SU-DHL-6 (cell line): ENCODE measurements around the gene HCRT.

Experiments used
- H2AFZ ChIP-seq: fragments of 200-600 bp; sonication (generic); 2 replicates; pipeline ENCODE4 v1.6.1; 2014; ENCODE audit warnings: low read depth, mild to moderate bottlenecking, moderate library complexity, mixed read lengths, antibody characterized with exemption, low read length; ENCODE audit not compliant: severe bottlenecking
- H3F3A ChIP-seq: fragments of 200-600 bp; shearing (Covaris generic); 2 replicates; pipeline ENCODE4 v1.6.0; 2016; ENCODE audit warnings: antibody characterized with exemption, mild to moderate bottlenecking; ENCODE audit not compliant: insufficient read depth
- H3K27ac ChIP-seq: fragments of 200-600 bp; sonication (generic); 2 replicates; pipeline ENCODE4 v1.5.1; 2016; ENCODE audit warnings: low read depth, mild to moderate bottlenecking, low read length, moderate library complexity, mixed read lengths
- H3K27me3 ChIP-seq: fragments of 200-600 bp; sonication (generic), shearing (Covaris generic); 2 replicates; pipeline ENCODE4 v1.6.0; 2014; ENCODE audit warnings: mild to moderate bottlenecking, low read length
- H3K36me3 ChIP-seq: fragments of 200-600 bp; sonication (generic); 2 replicates; pipeline ENCODE4 v1.6.1; 2014; ENCODE audit warnings: mild to moderate bottlenecking, low read length, mixed read lengths
- H3K4me2 ChIP-seq: fragments of 300-600, 200-600 bp; shearing (Covaris generic), sonication (generic); 2 replicates; pipeline ENCODE4 v1.6.0; 2014; ENCODE audit warnings: low read length, low read depth, mild to moderate bottlenecking; ENCODE audit not compliant: poor library complexity, severe bottlenecking
- H3K4me3 ChIP-seq: fragments of 200-600 bp; sonication (generic); 2 replicates; pipeline ENCODE4 v1.5.1; 2014; ENCODE audit warnings: antibody characterized with exemption, low read length, mild to moderate bottlenecking, mixed read lengths; ENCODE audit not compliant: insufficient read depth, poor library complexity, severe bottlenecking
- H3K79me2 ChIP-seq: fragments of 200-600 bp; sonication (generic); 2 replicates; pipeline ENCODE4 v1.6.1; 2014; ENCODE audit warnings: mild to moderate bottlenecking, low read length, moderate library complexity; ENCODE audit not compliant: insufficient read depth
- H3K9ac ChIP-seq: fragments of 200-600 bp; sonication (generic); 2 replicates; pipeline ENCODE4 v1.7.0; 2014; ENCODE audit warnings: mild to moderate bottlenecking, low read length
- H3K9me2 ChIP-seq: fragments of 200-600 bp; sonication (generic); replicated peaks from 2 replicates; pipeline ENCODE4 v1.6.1; 2014; ENCODE audit warnings: low read length; ENCODE audit not compliant: insufficient read depth
- H3K9me3 ChIP-seq: fragments of 200-600 bp; sonication (generic); 2 replicates; pipeline ENCODE4 v1.6.1; 2014; ENCODE audit warnings: low read length, mixed read lengths; ENCODE audit not compliant: insufficient read depth
- H4K20me1 ChIP-seq: fragments of 200-600 bp; sonication (generic); 2 replicates; pipeline ENCODE4 v1.6.1; 2014; ENCODE audit warnings: low read depth, mild to moderate bottlenecking, antibody characterized with exemption, low read length, moderate library complexity, mixed read lengths
- CTCF ChIP-seq: fragments of 200-600 bp; sonication (generic); IDR thresholded peaks from one replicate; pipeline ENCODE4 v1.5.1; 2017; ENCODE audit warnings: antibody characterized with exemption, mild to moderate bottlenecking, low read length, moderate library complexity; ENCODE audit not compliant: insufficient read depth, poor library complexity, severe bottlenecking
- EZH2phosphoT487 ChIP-seq: fragments of 200-600 bp; sonication (generic), shearing (Covaris generic); conservative IDR thresholded peaks from 2 replicates; pipeline ENCODE4 v1.6.1; 2018; ENCODE audit warnings: mild to moderate bottlenecking, antibody characterized with exemption, low read length, moderate library complexity, mixed read lengths

Gene HCRT

GRCh38 chr17:42163696-42164407, 21.4 kb downstream of the HCRT start:
- TF ChIP-seq CTCF (no peak), EZH2phosphoT487 (no peak)
- H3K9ac ChIP-seq, result no peak overlapping the region
- no peaks in the 10 kb centered on the region for H3K9me2 ChIP-seq
- no peak overlapping the region for H3K27ac ChIP-seq
- H3K27me3 ChIP-seq, result no peaks in the 10 kb centered on the region
- no peak overlapping the region for H2AFZ ChIP-seq
- H3K4me2 ChIP-seq, result no peak overlapping the region
- no peaks in the 10 kb centered on the region for H4K20me1 ChIP-seq
- H3K79me2 ChIP-seq, result no peaks in the 10 kb centered on the region
- H3F3A ChIP-seq, result no peaks in the 10 kb centered on the region
- no peak overlapping the region for H3K4me3 ChIP-seq
- H3K36me3 ChIP-seq, result no peaks in the 10 kb centered on the region
- H3K9me3 ChIP-seq, result no peaks in the 10 kb centered on the region

GRCh38 chr17:42163113-42163512, 22.1 kb downstream of the HCRT start:
- no peaks in the 10 kb centered on the region for H4K20me1 ChIP-seq
- TF ChIP-seq CTCF (peak; percentile 64), EZH2phosphoT487 (no peak)
- no peaks in the 10 kb centered on the region for H3K9me2 ChIP-seq
- no peak overlapping the region for H3K27ac ChIP-seq
- H3K27me3 ChIP-seq, result no peaks in the 10 kb centered on the region
- no peaks in the 10 kb centered on the region for H3K9me3 ChIP-seq
- no peaks in the 10 kb centered on the region for H3F3A ChIP-seq
- H3K4me2 ChIP-seq, result no peak overlapping the region
- H2AFZ ChIP-seq, result no peak overlapping the region
- no peaks in the 10 kb centered on the region for H3K36me3 ChIP-seq
- no peaks in the 10 kb centered on the region for H3K79me2 ChIP-seq
- H3K4me3 ChIP-seq, result no peak overlapping the region
- H3K9ac ChIP-seq, result no peak overlapping the region

DNA sequence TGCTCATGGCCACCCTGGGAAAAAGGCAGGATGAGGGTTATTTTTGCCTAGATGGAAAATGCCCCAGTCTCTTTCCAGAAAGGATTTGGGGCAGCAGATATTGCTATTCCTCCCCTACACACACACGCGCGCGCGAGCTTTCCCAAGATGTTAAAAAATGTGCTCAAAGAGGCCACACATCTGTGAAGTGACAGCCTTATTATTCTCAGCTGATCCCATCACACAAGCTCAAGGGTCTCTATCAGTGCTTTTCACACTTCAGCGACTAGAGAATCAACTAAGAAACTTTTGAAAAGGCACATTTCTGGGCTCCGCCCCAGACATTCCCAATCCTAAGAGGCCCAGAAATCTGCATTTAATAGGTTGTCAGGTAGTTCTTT, 24.7 kb downstream of the HCRT start:
- no peak overlapping the region for H3K9ac ChIP-seq
- no peak overlapping the region for H2AFZ ChIP-seq
- no peak overlapping the region for H3K27ac ChIP-seq
- H3K9me2 ChIP-seq, result no peaks in the 10 kb centered on the region
- no peaks in the 10 kb centered on the region for H3K9me3 ChIP-seq
- H3K4me3 ChIP-seq, result no peak overlapping the region
- H3F3A ChIP-seq, result no peaks in the 10 kb centered on the region
- no peaks in the 10 kb centered on the region for H3K36me3 ChIP-seq
- H3K4me2 ChIP-seq, result no peak overlapping the region
- no peaks in the 10 kb centered on the region for H3K79me2 ChIP-seq
- no peaks in the 10 kb centered on the region for H3K27me3 ChIP-seq
- H4K20me1 ChIP-seq, result no peaks in the 10 kb centered on the region
- TF ChIP-seq EZH2phosphoT487 (no peak), CTCF (no peak)
